HG03103 (cell line): Measurements from ENCODE around the gene ANLN.
"Not testable (repeated sequence)": the region's sequence is repeated elsewhere in the genome, so short reads cannot be mapped to it uniquely, and the experiment has no call there.

Experiments
- ATAC-seq: cut with Tn5 transposase; IDR thresholded peaks from one replicate; pipeline ENCODE4 v1.9.1; 2021; ENCODE audit warnings: low read depth; ENCODE audit not compliant: unreplicated experiment

Gene ANLN

GRCh38 chr7:36459236-36459960 lies 69.7 kb downstream of the ANLN start:
- ATAC-seq = no peak

GRCh38 chr7:36460811-36461429 lies 71.3 kb downstream of the ANLN start:
- ATAC-seq = no peak

DNA sequence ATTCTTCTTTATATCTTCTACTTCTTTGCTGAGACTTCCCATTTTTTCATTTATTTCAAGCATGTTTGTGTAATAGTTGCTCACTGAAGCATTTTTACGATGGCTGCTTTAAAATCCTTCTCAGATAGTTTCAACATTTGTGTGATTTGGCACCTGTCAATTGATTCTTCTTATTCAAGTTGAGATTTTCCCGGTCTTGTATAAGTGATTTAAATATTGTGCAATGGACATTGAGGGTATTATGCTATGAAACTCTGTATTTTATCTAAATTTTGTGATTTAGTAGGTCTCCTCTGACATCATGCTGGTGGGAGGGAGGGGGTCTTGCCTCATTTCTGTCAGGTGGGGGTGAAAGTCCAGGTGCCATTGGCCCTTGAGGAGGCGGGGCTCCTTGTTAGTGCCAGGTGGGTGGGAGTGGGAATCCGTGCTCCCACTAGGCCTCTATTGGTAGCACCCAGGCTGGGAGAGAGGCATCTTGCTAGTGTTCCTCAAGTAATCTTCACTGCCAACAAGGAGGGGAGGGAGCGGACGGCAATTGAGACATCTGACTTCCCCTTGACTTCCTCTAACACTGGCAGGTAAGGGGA lies 73.0 kb downstream of the ANLN start:
- no peak for ATAC-seq

DNA sequence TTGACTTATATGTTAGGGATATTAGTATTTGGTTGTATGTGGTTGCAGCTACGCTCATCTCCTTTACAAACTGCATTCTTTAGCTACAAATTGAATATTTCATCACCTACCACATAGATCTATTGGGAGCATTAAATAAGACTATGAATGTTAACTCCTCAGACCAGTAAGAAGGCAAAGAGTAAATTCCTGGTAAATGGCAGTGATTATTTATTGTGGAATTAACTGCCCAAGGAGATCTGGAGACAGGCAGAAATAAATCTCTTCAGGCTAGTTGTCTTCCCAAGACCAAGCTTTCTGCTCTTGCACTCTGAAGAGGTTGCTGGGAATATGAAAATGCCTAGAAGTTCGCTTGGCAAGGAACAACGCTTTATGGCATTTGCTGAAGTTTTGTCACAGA lies 74.6 kb downstream of the ANLN start:
- ATAC-seq = no peak

- ATAC-seq = not testable (repeated sequence)
These were observed 76.3 kb downstream of the ANLN start for GRCh38 chr7:36466001-36466400.

- no peak for ATAC-seq
These were observed 78.9 kb downstream of the ANLN start for GRCh38 chr7:36468370-36469101.

- ATAC-seq = no peak
These were observed 79.6 kb downstream of the ANLN start for GRCh38 chr7:36469236-36469635.

- no peak for ATAC-seq
These were observed 82.6 kb downstream of the ANLN start for GRCh38 chr7:36472141-36472729.

DNA sequence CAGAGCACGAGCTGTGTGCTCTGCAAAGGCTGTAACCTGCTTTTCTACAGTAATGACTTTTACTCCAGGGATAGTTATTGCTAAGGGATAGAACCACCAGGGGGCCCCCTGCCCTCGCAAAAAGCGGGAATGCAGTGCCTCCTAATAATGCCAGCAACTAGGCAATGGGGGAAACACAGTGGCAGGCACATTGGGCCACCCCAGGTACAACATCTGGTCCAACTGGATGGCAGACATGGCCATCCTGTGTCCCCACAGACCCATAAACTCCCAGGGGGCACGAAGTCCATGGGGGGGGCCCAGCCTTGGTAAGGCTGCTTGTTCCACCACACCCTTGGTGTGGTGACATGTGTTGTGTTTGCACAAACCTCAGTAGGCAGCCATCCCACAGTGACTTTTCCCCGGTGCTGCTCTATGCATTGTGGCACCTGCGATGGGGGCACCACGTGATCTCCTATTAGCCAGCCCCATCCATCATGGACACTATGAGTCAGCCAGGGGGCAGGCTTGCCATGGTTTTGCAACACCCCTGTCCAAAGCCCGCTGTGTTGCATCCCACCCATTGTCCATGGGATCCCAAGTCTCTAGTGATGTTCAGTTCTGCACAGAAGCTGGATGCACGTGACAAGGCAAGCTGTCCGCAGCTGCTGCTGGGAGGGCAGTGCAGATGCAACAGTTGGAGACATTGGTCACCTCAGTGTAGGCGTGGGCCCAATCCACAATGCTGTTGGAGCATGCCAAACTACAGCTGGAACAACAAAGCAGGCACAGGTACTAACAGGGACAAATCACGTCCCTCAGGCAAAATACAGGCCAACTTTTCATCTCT lies 84.0 kb downstream of the ANLN start:
- ATAC-seq = no peak

- no peak for ATAC-seq
These were observed 84.8 kb downstream of the ANLN start for GRCh38 chr7:36474283-36475010.

DNA sequence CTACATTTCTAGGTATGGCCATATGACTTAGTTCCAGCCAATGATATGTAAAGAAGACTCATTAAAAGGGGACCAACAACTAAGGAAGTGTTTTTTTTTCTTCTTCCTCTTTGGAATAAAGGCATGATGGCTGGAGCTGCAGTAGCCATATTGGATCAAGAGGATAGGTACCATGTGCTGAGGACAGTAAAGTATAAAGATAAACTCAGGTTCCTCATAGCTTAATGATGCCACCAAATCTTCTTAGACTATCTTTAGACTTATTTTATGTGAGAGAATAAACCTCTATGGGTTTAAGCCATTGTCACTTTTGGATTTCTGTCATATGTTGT lies 85.3 kb downstream of the ANLN start:
- no peak for ATAC-seq

- no peak for ATAC-seq
These were observed 85.7 kb downstream of the ANLN start for GRCh38 chr7:36475381-36475780.

DNA sequence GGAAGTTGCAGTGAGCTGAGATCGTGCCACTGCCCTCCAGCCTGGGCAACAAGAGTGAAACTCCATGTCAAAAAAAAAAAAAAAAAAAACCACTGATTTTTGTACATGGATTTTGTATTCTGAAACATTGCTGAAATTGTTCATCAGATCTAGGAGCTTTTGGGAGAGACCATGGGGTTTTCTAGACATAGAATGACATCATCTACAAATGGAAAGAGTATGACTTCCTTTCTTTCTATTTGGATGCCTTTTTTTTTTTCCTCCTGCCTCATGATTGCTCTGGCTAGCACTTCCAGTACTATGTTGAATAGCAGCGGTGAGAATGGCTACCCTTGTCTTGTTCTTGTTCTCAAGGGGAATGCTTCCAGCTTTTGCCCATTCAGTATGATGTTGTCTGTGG lies 89.1 kb downstream of the ANLN start:
- no peak for ATAC-seq

DNA sequence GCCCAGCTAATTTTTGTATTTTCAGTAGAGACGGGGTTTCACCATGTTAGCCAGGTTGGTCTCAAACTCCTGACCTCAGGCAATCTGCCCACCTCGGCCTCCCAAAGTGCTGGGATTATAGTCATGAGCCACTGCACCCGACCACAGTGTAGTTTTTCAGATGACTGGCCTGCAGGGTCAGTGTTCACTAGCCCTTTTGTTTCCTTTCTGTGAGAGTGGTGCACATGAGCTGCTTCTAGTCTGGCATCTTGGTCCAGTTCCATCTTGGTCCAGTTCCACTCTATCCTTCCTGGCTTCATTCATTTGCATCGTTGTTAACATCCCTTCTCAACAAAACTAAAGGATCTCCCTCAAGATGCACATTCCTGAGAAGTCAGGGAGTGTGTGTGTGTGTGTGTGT lies 94.2 kb downstream of the ANLN start:
- not testable (repeated sequence) for ATAC-seq

GRCh38 chr7:36484265-36484664 lies 94.6 kb downstream of the ANLN start:
- no peak for ATAC-seq

- no peak for ATAC-seq
These were observed 96.7 kb downstream of the ANLN start for GRCh38 chr7:36486336-36486735.

- no peak for ATAC-seq
These were observed 98.2 kb downstream of the ANLN start for GRCh38 chr7:36487756-36488336.

DNA sequence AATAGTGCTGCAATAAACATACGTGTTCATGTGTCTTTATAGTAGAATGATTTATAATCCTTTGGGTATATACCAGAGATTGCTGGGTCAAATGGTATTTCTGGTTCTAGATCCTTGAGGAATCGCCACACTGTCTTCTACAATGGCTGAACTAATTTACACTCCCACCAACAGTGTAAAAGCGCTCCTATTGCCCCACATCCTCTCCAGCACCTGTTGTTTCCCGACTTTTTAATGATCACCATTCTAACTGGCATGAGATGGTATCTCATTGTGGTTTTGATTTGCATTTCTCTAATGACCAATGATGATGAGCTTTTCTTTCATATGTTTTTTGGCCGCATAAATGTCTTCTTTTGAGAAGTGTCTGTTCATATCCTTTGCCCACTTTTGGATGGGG lies 99.0 kb downstream of the ANLN start:
- ATAC-seq = not testable (repeated sequence)

DNA sequence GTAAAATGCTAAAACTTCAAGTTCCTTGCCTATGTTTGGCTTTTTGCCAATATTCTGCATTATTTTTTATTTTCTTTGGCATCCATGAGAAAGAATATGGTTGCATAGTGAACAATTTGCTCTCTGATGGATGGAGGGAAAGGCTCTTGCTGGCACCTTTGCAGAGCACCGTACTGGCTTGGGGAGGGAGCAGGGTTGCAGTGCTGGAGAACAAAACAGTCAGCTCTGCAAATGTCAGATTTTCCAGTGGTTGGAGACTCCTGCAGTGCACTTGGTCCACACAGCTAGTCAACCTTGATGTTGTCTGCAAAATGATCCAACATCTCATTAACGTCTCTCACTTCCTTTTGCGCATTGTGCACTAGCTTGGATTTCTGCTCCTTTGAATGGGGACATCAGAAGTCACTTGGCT lies 100.8 kb downstream of the ANLN start:
- no peak for ATAC-seq
